ENCODE measurements around the gene HNRNPA3.
"Not testable (repeated sequence)": the region's sequence is repeated elsewhere in the genome, so short reads cannot be mapped to it uniquely, and the experiment has no call there.

HNRNPA3 gene

GRCh38 chr2:177188482-177189469 lies 23.8 kb upstream of the HNRNPA3 start:
- no peak for DNase-seq (ENCODE audit: low read depth, low spot score)

- no peak for DNase-seq (ENCODE audit: low read depth, low spot score)
These were observed 21.7 kb upstream of the HNRNPA3 start for GRCh38 chr2:177190941-177191340.

- no peak for DNase-seq (ENCODE audit: low read depth, low spot score)
These were observed 19.8 kb upstream of the HNRNPA3 start for GRCh38 chr2:177192788-177193187.

- no peak for DNase-seq (ENCODE audit: low read depth, low spot score)
These were observed 19.4 kb upstream of the HNRNPA3 start for GRCh38 chr2:177193240-177193639.

- DNase-seq (ENCODE audit: low read depth, low spot score), result no peak
These were observed 17.4 kb upstream of the HNRNPA3 start for GRCh38 chr2:177195194-177195593.

- DNase-seq (ENCODE audit: low read depth, low spot score), result not testable (repeated sequence)
These were observed 12.2 kb upstream of the HNRNPA3 start for GRCh38 chr2:177200419-177200818.

- no peak for DNase-seq (ENCODE audit: low read depth, low spot score)
These were observed 10.7 kb upstream of the HNRNPA3 start for GRCh38 chr2:177201919-177202346.

- no peak for DNase-seq (ENCODE audit: low read depth, low spot score)
These were observed 8.2 kb upstream of the HNRNPA3 start for GRCh38 chr2:177204417-177204816.

GRCh38 chr2:177207101-177207500 lies 5.5 kb upstream of the HNRNPA3 start:
- no peak for DNase-seq (ENCODE audit: low read depth, low spot score)

GRCh38 chr2:177211169-177211568 lies 1.4 kb upstream of the HNRNPA3 start:
- no peak for DNase-seq (ENCODE audit: low read depth, low spot score)

- no peak for DNase-seq (ENCODE audit: low read depth, low spot score)
These were observed 953 bp upstream of the HNRNPA3 start for GRCh38 chr2:177211576-177212105.

GRCh38 chr2:177212891-177213856 lies 580 bp downstream of the HNRNPA3 start:
- DNase-seq (ENCODE audit: low read depth, low spot score), result peak; percentile 89

GRCh38 chr2:177217247-177217843 lies 4.8 kb downstream of the HNRNPA3 start:
- no peak for DNase-seq (ENCODE audit: low read depth, low spot score)

- not testable (repeated sequence) for DNase-seq (ENCODE audit: low read depth, low spot score)
These were observed 7.2 kb downstream of the HNRNPA3 start for GRCh38 chr2:177219787-177220186.

GRCh38 chr2:177221534-177221933 lies 8.9 kb downstream of the HNRNPA3 start:
- DNase-seq (ENCODE audit: low read depth, low spot score), result no peak

- DNase-seq (ENCODE audit: low read depth, low spot score), result no peak
These were observed 9.4 kb downstream of the HNRNPA3 start for GRCh38 chr2:177221970-177222369.

- not testable (repeated sequence) for DNase-seq (ENCODE audit: low read depth, low spot score)
These were observed 10.8 kb downstream of the HNRNPA3 start for GRCh38 chr2:177223436-177223835.

GRCh38 chr2:177225965-177226360 lies 13.4 kb downstream of the HNRNPA3 start:
- no peak for DNase-seq (ENCODE audit: low read depth, low spot score)

GRCh38 chr2:177229442-177230242 lies 17.0 kb downstream of the HNRNPA3 start:
- no peak for DNase-seq (ENCODE audit: low read depth, low spot score)

- DNase-seq (ENCODE audit: low read depth, low spot score), result no peak
These were observed 18.7 kb downstream of the HNRNPA3 start for GRCh38 chr2:177231270-177231669.

All from activated naive CD8-positive, alpha-beta T cell treated with anti-CD3 and anti-CD28 coated beads, Interleukin-2, amount 50 U/mL, for 16 hours (primary cell).